Lower leg skin (tissue), 4 donors: ENCODE results near the gene CBL. TPM values are rescaled to one million over a fixed set of nuclear protein-coding genes. Genes with fewer than 3 reads are reported as not detected.
"Not testable (repeated sequence)": the region's sequence is repeated elsewhere in the genome, so short reads cannot be mapped to it uniquely, and the experiment has no call there.

Experiments
- DNase-seq, 2 donors: peaks; one replicate each; pipeline ENCODE4 v3.0.0-alpha.2; 2019; ENCODE audit warnings: low spot score in 2 of 2
- H3K4me3 ChIP-seq: fragments of 200-600 bp; sonication (generic); 2 replicates; pipeline ENCODE4 v1.5.1; 2017; ENCODE audit warnings: mild to moderate bottlenecking, low read depth; ENCODE audit not compliant: poor library complexity, severe bottlenecking
- POLR2A ChIP-seq, 2 donors: fragments of 450-650 bp; IDR thresholded peaks; one replicate each; pipeline ENCODE4 v1.6.1; 2016 to 2017; ENCODE audit warnings: antibody characterized with exemption in 2 of 2, mild to moderate bottlenecking in 1 of 2, moderate library complexity in 1 of 2
- WGBS, 2 donors: methylation state at CpG; one replicate each; pipeline ENCODE4 v1.1.5; 2018; 5-methylcytosine and 5-hydroxymethylcytosine counted together
- intact Hi-C: fragments of 100-400 bp; cut with DNase I; formaldehyde crosslinking; loops from one replicate; pipeline ENCODE4 v1.15.0; 2023; ENCODE audit warnings: low total_unique reads
- total RNA-seq, 4 donors: library from RNA; depleted of rRNA; stranded (reverse); fragments of >200 nt; gene quantifications; one replicate each; pipeline ENCODE4 v1.1.0, GENCODE V29; 2016
- TF ChIP-seq, protein P1 (sequence below), 3 donors: fragments of 450-650 bp; IDR thresholded peaks; one replicate each; pipeline ENCODE4 v1.5.1; 2016; ENCODE audit warnings: antibody characterized with exemption in 3 of 3, mild to moderate bottlenecking in 3 of 3, moderate library complexity in 2 of 3

CBL gene
- total RNA-seq, 4 donors from 2014 or later, result 11.7 to 14.6 (median 14.0) TPM

DNA sequence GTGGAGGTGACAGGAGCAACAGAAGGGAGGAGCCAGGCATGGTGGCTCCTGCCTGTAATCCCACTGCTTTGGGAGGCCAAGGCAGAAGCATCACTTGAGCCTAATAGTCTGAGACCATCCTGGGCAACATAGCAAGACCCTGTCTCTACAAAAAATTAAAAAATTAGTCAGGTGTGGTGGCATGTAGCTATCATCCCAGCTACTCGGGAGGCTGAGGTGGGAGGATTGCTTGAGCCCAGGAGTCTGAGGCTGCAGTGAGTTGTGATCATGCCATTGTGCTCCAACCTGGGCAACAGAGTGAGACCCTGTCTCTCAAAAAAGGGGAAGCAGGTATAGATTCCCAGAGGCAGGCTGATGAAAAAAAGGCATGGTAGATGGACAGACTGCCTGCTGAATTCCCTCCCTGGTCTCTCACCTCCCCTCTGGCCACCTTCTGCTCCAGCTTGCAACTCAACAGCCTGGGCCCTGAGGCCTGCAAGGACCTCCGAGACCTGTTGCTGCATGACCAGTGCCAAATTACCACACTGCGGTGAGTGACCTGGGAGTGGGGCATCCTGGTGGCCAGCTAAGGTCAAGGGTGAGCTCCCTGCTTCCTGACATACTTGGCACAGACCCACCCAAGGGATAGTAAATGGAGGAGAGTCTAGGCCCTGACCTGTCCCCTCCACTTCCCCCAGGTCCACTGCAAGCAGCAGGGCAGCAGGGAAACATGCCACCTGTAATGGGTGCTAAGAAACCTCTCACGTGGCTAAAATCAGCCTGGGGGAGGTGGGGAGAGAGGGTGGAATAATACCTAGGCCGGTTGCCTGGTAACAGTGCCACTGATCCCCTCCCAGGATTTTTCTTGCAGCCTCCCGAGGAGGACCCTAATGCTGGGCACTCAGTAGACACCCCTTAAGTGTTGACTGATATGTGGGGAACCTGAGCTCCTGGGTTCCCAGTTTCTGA lies 25.1 kb upstream of the CBL start:
- 87 to 88% methylated on average over 6 of the region's 6 CpGs for WGBS, 2 donors
- TF ChIP-seq POLR2A (IDR thresholded peaks at IDR 0.05), result no peak
- TF ChIP-seq, protein P1, sequence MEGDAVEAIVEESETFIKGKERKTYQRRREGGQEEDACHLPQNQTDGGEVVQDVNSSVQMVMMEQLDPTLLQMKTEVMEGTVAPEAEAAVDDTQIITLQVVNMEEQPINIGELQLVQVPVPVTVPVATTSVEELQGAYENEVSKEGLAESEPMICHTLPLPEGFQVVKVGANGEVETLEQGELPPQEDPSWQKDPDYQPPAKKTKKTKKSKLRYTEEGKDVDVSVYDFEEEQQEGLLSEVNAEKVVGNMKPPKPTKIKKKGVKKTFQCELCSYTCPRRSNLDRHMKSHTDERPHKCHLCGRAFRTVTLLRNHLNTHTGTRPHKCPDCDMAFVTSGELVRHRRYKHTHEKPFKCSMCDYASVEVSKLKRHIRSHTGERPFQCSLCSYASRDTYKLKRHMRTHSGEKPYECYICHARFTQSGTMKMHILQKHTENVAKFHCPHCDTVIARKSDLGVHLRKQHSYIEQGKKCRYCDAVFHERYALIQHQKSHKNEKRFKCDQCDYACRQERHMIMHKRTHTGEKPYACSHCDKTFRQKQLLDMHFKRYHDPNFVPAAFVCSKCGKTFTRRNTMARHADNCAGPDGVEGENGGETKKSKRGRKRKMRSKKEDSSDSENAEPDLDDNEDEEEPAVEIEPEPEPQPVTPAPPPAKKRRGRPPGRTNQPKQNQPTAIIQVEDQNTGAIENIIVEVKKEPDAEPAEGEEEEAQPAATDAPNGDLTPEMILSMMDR (IDR thresholded peaks at IDR 0.05), result no peak
- DNase-seq, result no peak
- H3K4me3 ChIP-seq, result no peak overlapping the region
- intact Hi-C loops, result no loop called here

DNA sequence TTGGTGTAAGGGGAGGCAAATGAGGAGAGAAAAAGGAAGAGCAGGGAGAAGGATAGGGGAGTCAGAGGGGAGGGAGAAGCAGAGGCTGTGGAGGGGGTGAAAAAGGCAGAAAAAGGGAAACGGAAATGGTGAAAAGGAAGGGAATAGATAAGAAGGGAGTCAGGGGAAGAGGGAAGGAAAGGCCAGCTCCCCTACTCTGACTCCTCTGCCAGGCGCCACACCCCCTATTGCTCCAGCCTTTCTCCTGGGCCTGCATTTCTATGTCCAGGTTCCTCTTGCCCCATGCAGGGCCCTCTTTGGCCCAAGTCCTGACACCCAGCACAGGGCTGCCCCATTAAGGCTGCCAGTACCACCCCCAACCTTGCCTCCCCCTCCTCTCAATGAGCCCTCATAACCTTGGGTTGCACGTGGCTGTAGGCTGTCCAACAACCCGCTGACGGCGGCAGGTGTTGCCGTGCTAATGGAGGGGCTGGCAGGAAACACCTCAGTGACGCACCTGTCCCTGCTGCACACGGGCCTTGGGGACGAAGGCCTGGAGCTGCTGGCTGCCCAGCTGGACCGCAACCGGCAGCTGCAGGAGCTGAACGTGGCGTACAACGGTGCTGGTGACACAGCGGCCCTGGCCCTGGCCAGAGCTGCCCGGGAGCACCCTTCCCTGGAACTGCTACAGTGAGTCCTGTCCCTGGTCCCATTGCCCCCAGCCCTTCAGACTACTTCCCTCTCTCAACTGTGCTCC lies 24.3 kb upstream of the CBL start:
- intact Hi-C loops, result no loop called here
- no peak for DNase-seq
- 84 to 90% methylated on average over 14 to 17 of the region's 17 CpGs for WGBS, 2 donors
- no peak overlapping the region for H3K4me3 ChIP-seq
- TF ChIP-seq, protein P1 (IDR thresholded peaks at IDR 0.05), result no peak

DNA sequence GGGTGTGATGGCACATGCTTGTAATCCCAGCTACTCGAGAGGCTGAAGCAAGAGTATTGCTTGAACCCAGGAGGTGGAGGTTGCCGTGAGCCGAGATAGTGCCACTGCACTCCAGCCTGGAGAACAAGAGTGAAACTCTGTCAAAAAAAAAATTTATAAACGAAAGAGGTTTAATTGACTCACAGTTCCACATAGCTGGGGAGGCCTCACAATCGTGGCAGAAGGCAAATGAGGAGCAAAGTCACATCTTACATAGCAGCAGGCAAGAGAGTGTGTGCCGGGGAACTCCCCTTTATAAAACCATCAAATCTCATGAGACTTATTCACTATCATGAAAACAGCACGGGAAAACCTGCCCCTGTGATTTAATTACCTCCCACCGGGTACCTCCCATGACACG lies 21.7 kb upstream of the CBL start:
- DNase-seq, intact Hi-C loops, H3K4me3 ChIP-seq: not testable (repeated sequence)
- WGBS, 2 donors, result 72 to 83% methylated on average over 9 of the region's 9 CpGs

DNA sequence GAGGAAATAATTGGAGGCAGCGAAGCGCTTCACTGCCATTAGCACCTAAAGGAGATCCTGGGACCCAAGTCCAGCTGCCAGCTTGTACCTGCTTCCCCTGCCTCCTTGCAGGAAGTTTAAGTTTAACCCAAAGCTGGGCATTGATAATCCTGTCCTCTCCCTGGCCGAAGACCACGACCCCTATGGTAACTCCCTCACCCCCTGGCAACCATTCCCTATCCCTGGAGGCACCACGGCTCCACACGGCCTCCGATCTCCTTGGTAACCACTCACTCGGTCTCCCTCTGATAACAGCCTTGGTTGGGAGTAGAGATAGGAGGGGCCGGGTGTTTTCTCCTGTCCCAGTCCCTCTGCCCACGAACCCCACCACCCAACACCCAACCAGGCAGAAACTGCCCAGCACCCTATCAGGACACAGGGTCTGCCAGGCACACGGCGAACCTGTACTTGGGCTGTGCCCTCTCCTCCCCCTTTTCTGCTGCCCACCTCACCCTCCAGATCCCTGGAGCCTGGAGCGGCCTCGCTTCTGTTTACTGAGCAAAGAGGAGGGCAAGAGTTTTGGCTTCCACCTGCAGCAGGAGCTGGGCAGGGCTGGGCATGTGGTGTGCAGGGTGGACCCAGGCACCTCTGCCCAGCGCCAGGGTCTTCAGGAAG lies 20.0 kb upstream of the CBL start:
- TF ChIP-seq, protein P1 (IDR thresholded peaks at IDR 0.05), result no peak
- TF ChIP-seq POLR2A (IDR thresholded peaks at IDR 0.05), result no peak
- DNase-seq, result no peak
- no peak overlapping the region for H3K4me3 ChIP-seq
- 51 to 54% methylated on average over 15 of the region's 15 CpGs for WGBS, 2 donors
- intact Hi-C loops, result loop anchor here (5.0 kb wide), 1 partner anchor 1969 kb away; no protein-coding TSS in a partner anchor

DNA sequence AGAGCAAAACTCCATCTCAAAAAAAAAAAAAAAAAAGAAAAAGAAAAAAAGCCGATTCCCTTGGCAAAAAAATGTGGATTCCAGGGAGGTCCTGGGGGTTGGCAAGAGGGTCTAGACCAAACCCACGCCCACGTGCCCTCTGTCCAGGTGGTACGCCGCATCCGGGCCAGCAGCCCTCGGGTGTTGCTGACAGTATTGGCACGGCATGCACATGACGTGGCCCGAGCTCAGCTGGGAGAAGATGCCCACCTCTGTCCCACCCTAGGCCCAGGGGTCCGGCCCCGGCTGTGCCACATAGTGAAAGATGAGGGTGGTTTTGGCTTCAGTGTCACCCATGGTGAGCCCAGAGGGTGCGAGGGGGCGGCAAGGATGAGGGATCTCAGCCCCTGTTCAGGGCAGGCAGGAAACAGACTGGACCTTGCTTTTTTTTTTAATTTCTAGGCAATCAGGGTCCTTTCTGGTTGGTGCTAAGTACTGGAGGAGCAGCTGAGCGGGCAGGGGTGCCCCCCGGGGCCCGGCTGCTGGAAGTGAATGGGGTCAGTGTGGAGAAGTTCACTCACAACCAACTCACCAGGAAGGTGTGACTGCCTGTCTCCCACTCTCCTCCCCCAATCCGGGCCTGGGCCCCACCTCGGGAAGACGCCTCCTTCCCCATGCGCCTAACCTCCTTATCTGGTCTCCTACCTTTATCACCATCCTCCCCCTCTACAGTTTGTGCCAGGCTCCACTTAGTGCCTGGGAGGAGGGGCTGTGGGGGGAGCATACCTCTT lies 18.8 kb upstream of the CBL start:
- TF ChIP-seq, protein P1 (IDR thresholded peaks at IDR 0.05), result no peak
- TF ChIP-seq POLR2A (IDR thresholded peaks at IDR 0.05), result no peak
- no peak overlapping the region for H3K4me3 ChIP-seq
- no peak for DNase-seq
- intact Hi-C loops, result loop anchor here (5.0 kb wide), 1 partner anchor 1970 kb away; no protein-coding TSS in a partner anchor
- 76 to 78% methylated on average over 19 to 21 of the region's 21 CpGs for WGBS, 2 donors
